A549 (cell line): ENCODE data around the gene FGF14. TPM values are rescaled to one million over a fixed set of nuclear protein-coding genes. Genes with fewer than 3 reads are reported as not detected.

Experiments used
- ATAC-seq, 2 experiments: fragments of 200-7000 bp in 1 of 2; fragments of >200 bp in 1 of 2; cut with Nextera tagmentation in 1 of 2; cut with Tn5 transposase in 1 of 2; 3 replicates each; pipeline versions ENCODE4 v1.8.0 to v1.9.1; 2018 to 2020; ENCODE audit warnings: mild to moderate bottlenecking in 1 of 2, moderate library complexity in 1 of 2
- CTCF ChIA-PET: fragments of 300-600 bp; sonication (Branson Sonifier 250); formaldehyde crosslinking; extraction: SDS; loops from one replicate; lab custom pipeline; 2021; ENCODE audit warnings: antibody characterized with exemption, inconsistent platforms; lab: Yijun Ruan, JAX
- POLR2A ChIA-PET: fragments of 350-600 bp; formaldehyde crosslinking; extraction: SDS; loops from one replicate; lab custom pipeline; 2021; ENCODE audit warnings: antibody characterized with exemption, inconsistent platforms; lab: Yijun Ruan, JAX
- DNase-seq, 2 experiments: peaks; one replicate each; pipeline versions ENCODE4 v3.0.0 to v3.0.0-alpha.2; 2011 to 2016; ENCODE audit warnings: low read depth in 1 of 2, low spot score in 1 of 2
- FAIRE-seq: peaks from 2 replicates; lab custom pipeline; 2011; peaks lifted over from hg19 to GRCh38; lab: Jason Lieb, UNC
- H3K27ac ChIP-seq, 2 experiments: fragments of >200 bp; sonication (Bioruptor Twin); formaldehyde crosslinking; 3 replicates each; pipeline ENCODE4 v1.5.1; 2016 to 2017
- H3K4me1 ChIP-seq: fragments of >200 bp; sonication (Bioruptor Twin); formaldehyde crosslinking; 3 replicates; pipeline ENCODE4 v1.6.1; 2016
- H3K4me2 ChIP-seq: fragments of >200 bp; sonication (Bioruptor Twin); formaldehyde crosslinking; 3 replicates; pipeline ENCODE4 v1.6.1; 2016
- H3K4me3 ChIP-seq: fragments of >200 bp; sonication (Bioruptor Twin); formaldehyde crosslinking; 3 replicates; pipeline ENCODE4 v1.5.1; 2016
- H3K9me3 ChIP-seq: fragments of >200 bp; sonication (Bioruptor Twin); formaldehyde crosslinking; 3 replicates; pipeline ENCODE4 v1.6.1; 2016
- CEBPB ChIP-seq, 2 experiments: fragments of >200 bp in 1 of 2; sonication (Bioruptor Twin) in 1 of 2; formaldehyde crosslinking in 1 of 2; IDR thresholded peaks; 2 replicates each; pipeline ENCODE4 v1.6.1; 2012 to 2016
- CHD4 ChIP-seq: fragments of 200-600 bp; sonication (generic); IDR thresholded peaks from 2 replicates; pipeline ENCODE4 v1.6.1; 2016; ENCODE audit warnings: antibody characterized with exemption, mild to moderate bottlenecking, borderline replicate concordance
- CTCF ChIP-seq: fragments of >200 bp; sonication (Bioruptor Twin); formaldehyde crosslinking; IDR thresholded peaks from 3 replicates; pipeline ENCODE4 v1.5.1; 2016
- E2F6 ChIP-seq: IDR thresholded peaks from 2 replicates; pipeline ENCODE4 v1.6.1; 2012; ENCODE audit warnings: low read depth, borderline replicate concordance
- ELK1 ChIP-seq: fragments of 150-350 bp; IDR thresholded peaks from 2 replicates; pipeline ENCODE4 v1.6.1; 2014; ENCODE audit warnings: low read depth, mild to moderate bottlenecking, low read length
- EP300 ChIP-seq, 2 experiments: fragments of >200 bp; sonication (Bioruptor Twin); formaldehyde crosslinking; IDR thresholded peaks; 2 replicates in 1 of 2; 3 replicates in 1 of 2; pipeline ENCODE4 v1.6.1; 2016 to 2017
- ESRRA ChIP-seq: fragments of 150-350 bp; IDR thresholded peaks from 2 replicates; pipeline ENCODE4 v1.6.1; 2014; ENCODE audit warnings: mild to moderate bottlenecking, low read length, borderline replicate concordance
- FOSB ChIP-seq: fragments of 250-450 bp; sonication (Bioruptor Pico); IDR thresholded peaks from 2 replicates; pipeline ENCODE4 v1.5.0; 2020; ENCODE audit warnings: mild to moderate bottlenecking, moderate library complexity
- FOSL2 ChIP-seq, 2 experiments: fragments of 450-650 bp in 1 of 2; fragments of >200 bp in 1 of 2; sonication (Bioruptor Twin) in 1 of 2; formaldehyde crosslinking; IDR thresholded peaks; 2 replicates each; pipeline versions ENCODE4 v1.5.0 to v1.6.1; 2016 to 2020; ENCODE audit warnings: mild to moderate bottlenecking in 1 of 2, moderate library complexity in 1 of 2
- HDAC2 ChIP-seq: fragments of 200-600 bp; sonication (generic); IDR thresholded peaks from 2 replicates; pipeline ENCODE4 v1.6.1; 2016
- HES2 ChIP-seq: fragments of >200 bp; sonication (Bioruptor Twin); formaldehyde crosslinking; IDR thresholded peaks from 2 replicates; pipeline ENCODE4 v1.6.1; 2016
- HOXA7 ChIP-seq: fragments of 250-450 bp; sonication (Bioruptor Pico); IDR thresholded peaks from 2 replicates; pipeline ENCODE4 v1.5.0; 2020; ENCODE audit warnings: mild to moderate bottlenecking, moderate library complexity
- JUN ChIP-seq, 2 experiments: fragments of >200 bp; sonication (Bioruptor Twin); formaldehyde crosslinking; IDR thresholded peaks; 2 replicates in 1 of 2; 3 replicates in 1 of 2; pipeline ENCODE4 v1.6.1; 2016 to 2017
- MYC ChIP-seq: IDR thresholded peaks from 2 replicates; pipeline ENCODE4 v1.6.1; 2012; ENCODE audit warnings: mild to moderate bottlenecking, inconsistent platforms, low read length, improper control_type of control experiment, borderline replicate concordance
- NFE2L2 ChIP-seq: fragments of 150-350 bp; conservative IDR thresholded peaks from 2 replicates; pipeline ENCODE4 v1.6.1; 2014; ENCODE audit warnings: low read length
- PHF8 ChIP-seq: fragments of 200-600 bp; sonication (generic); IDR thresholded peaks from 2 replicates; pipeline ENCODE4 v1.6.1; 2016; ENCODE audit warnings: low read depth, mild to moderate bottlenecking, antibody characterized with exemption, moderate library complexity, borderline replicate concordance
- POLR2A ChIP-seq: IDR thresholded peaks from 2 replicates; pipeline ENCODE4 v1.6.1; 2012; ENCODE audit warnings: mild to moderate bottlenecking, low read length
- RARB ChIP-seq: fragments of 250-450 bp; sonication (Bioruptor Pico); IDR thresholded peaks from 2 replicates; pipeline ENCODE4 v1.8.0; 2021; ENCODE audit warnings: mild to moderate bottlenecking, moderate library complexity
- RFX5 ChIP-seq: fragments of 450-650 bp; IDR thresholded peaks from 2 replicates; pipeline ENCODE4 v1.7.1; 2014; ENCODE audit warnings: antibody characterized with exemption, mild to moderate bottlenecking, moderate library complexity
- RNF2 ChIP-seq: fragments of 200-600 bp; sonication (generic); IDR thresholded peaks from 2 replicates; pipeline ENCODE4 v1.6.1; 2016; ENCODE audit warnings: low read depth, mild to moderate bottlenecking, antibody characterized with exemption, moderate library complexity, borderline replicate concordance
- ZC3H11A ChIP-seq: fragments of 450-650 bp; IDR thresholded peaks from 2 replicates; pipeline ENCODE4 v1.6.1; 2014; ENCODE audit warnings: antibody characterized with exemption, mild to moderate bottlenecking
- ZNF302 ChIP-seq: fragments of 250-450 bp; sonication (Bioruptor Pico); IDR thresholded peaks from 2 replicates; pipeline ENCODE4 v1.9.0; 2021; ENCODE audit warnings: inconsistent platforms, mild to moderate bottlenecking, moderate library complexity
- WGBS: methylation state at CpG from one replicate; pipeline ENCODE4 v1.1.6; 2017; ENCODE audit errors: missing lambda C conversion rate; 5-methylcytosine and 5-hydroxymethylcytosine counted together
- polyA plus RNA-seq, 4 experiments: library from polyadenylated mRNA; depleted of rRNA in 3 of 4; stranded (reverse); fragments of >200 nt; fragmentation: RNase III in 1 of 4; extraction: RNeasy Plus Mini Kit Qiagen cat#74134 plus additional on column Dnase treatment in 1 of 4; gene quantifications; 2 replicates in 3 of 4; 3 replicates in 1 of 4; pipeline ENCODE4 v1.2.3, GENCODE V29; 2011 to 2017

FGF14 gene
- polyA plus RNA-seq, 2 of the 4 experiments (the other 2 are of a cell fraction), result not detected

GRCh38 chr13:102176846-102177245, 225.0 kb downstream of the FGF14 start (continued):
- TF ChIP-seq ELK1 (no peak), HES2 (no peak)

- CTCF ChIA-PET, result no interaction called here
These were observed 229.4 kb downstream of the FGF14 start for GRCh38 chr13:102172406-102172805.

GRCh38 chr13:102170305-102170704, 231.5 kb downstream of the FGF14 start:
- no peaks in the 10 kb centered on the region for H3K4me1 ChIP-seq
- ChIA-PET CTCF (no interaction called here), POLR2A (no interaction called here)
- H3K9me3 ChIP-seq, result no peaks in the 10 kb centered on the region
- WGBS, result 15% methylated on average over 6 of the region's 6 CpGs
- FAIRE-seq, result no peak
- no peak for DNase-seq
- no peak overlapping the region for H3K4me3 ChIP-seq
- H3K4me2 ChIP-seq, result no peak overlapping the region
- no peak for ATAC-seq
- no peak overlapping the region for H3K27ac ChIP-seq
- TF ChIP-seq RNF2 (no peak), EP300 (IDR thresholded peaks at IDR 0.05) (no peak), CHD4 (no peak), JUN (IDR thresholded peaks at IDR 0.05) (no peak), CEBPB (IDR thresholded peaks at IDR 0.05) (no peak), NFE2L2 (no peak), POLR2A (no peak)

More at GRCh38 chr13:102172406-102172805, 229.4 kb downstream of the FGF14 start:
- POLR2A ChIA-PET, result no interaction called here
- 0% methylated on average over 1 of the region's 1 CpG for WGBS
- no peaks in the 10 kb centered on the region for H3K4me1 ChIP-seq
- H3K27ac ChIP-seq, result no peak overlapping the region
- ATAC-seq (no peak), DNase-seq (no peak), FAIRE-seq (no peak)
- TF ChIP-seq RNF2, result no peak
- no peak for TF ChIP-seq JUN (IDR thresholded peaks at IDR 0.05)
- no peak for TF ChIP-seq HOXA7 (CRISPR knock-in tag)
- no peak for TF ChIP-seq E2F6
- TF ChIP-seq CEBPB (IDR thresholded peaks at IDR 0.05), result no peak
- TF ChIP-seq FOSB (CRISPR knock-in tag), result no peak
- no peak for TF ChIP-seq HES2
- TF ChIP-seq ELK1, result no peak
- TF ChIP-seq RARB (CRISPR knock-in tag), result no peak
- TF ChIP-seq FOSL2 (IDR thresholded peaks at IDR 0.05), result no peak
- TF ChIP-seq FOSL2 (CRISPR knock-in tag; IDR thresholded peaks at IDR 0.05), result no peak
- no peak overlapping the region for H3K4me3 ChIP-seq
- H3K9me3 ChIP-seq, result no peaks in the 10 kb centered on the region
- H3K4me2 ChIP-seq, result no peak overlapping the region

GRCh38 chr13:102169471-102170015, 232.3 kb downstream of the FGF14 start:
- Histone ChIP-seq H3K4me3 (no peak overlapping the region), H3K4me2 (no peak overlapping the region), H3K4me1 (no peaks in the 10 kb centered on the region), H3K9me3 (no peaks in the 10 kb centered on the region), H3K27ac (no peak overlapping the region)
- ChIA-PET CTCF (no interaction called here), POLR2A (no interaction called here)
- TF ChIP-seq ZNF302 (no peak), CTCF (no peak), ESRRA (no peak), HDAC2 (no peak), MYC (no peak), POLR2A (no peak), ZC3H11A (no peak), RFX5 (no peak), PHF8 (no peak), FOSL2 (IDR thresholded peaks at IDR 0.05) (no peak), FOSL2 (CRISPR knock-in tag; IDR thresholded peaks at IDR 0.05) (no peak)
- FAIRE-seq (no peak), ATAC-seq (no peak), DNase-seq (no peak)
- WGBS, result 52% methylated on average over 2 of the region's 2 CpGs
